K562 (cell line): ENCODE results near the gene HNRNPF. TPM values are rescaled to one million over a fixed set of nuclear protein-coding genes. Genes with fewer than 3 reads are reported as not detected.

Experiments used
- ATAC-seq: fragments of 200-7000 bp; cut with Tn5 transposase; 3 replicates; pipeline ENCODE4 v1.9.1; 2020; ENCODE audit warnings: moderate library complexity
- BruUV-seq: library from RNA; stranded (reverse); fragments of 400-500 nt; replicated peaks from 2 replicates; lab custom pipeline; 2021; lab: Mats Ljungman, UMichigan
- CTCF ChIA-PET: fragments of 300-600 bp; formaldehyde crosslinking; extraction: SDS; loops from one replicate; lab custom pipeline; 2021; ENCODE audit warnings: low intra/inter-chr PET ratio; lab: Yijun Ruan, JAX
- POLR2A ChIA-PET: fragments of 300-600, 350-650 bp; sonication (Branson Sonifier 250); formaldehyde crosslinking; extraction: SDS; loops from one replicate; lab custom pipeline; 2021; ENCODE audit warnings: antibody characterized with exemption, inconsistent platforms; lab: Yijun Ruan, JAX
- DNase-seq, 4 experiments: peaks; one replicate each; pipeline versions ENCODE4 v3.0.0 to v3.0.0-alpha.2; 2011 to 2018; ENCODE audit warnings: low spot score in 3 of 4, mixed read lengths in 3 of 4; ENCODE audit errors: extremely low read depth in 1 of 4
- FAIRE-seq: peaks from 2 replicates; lab custom pipeline; 2011; peaks lifted over from hg19 to GRCh38; lab: Jason Lieb, UNC
- H2AFZ ChIP-seq: 2 replicates; pipeline ENCODE4 v1.6.0; 2011; ENCODE audit warnings: low read depth, low read length, control low read depth, inconsistent platforms
- H3K27ac ChIP-seq: fragments of 200-600 bp; 3 replicates; pipeline ENCODE4 v1.8.0; 2011; ENCODE audit warnings: low read depth, mild to moderate bottlenecking, control low read depth, inconsistent platforms, low read length, moderate library complexity, mixed read lengths; ENCODE audit errors: extremely low read depth
- H3K27me3 ChIP-seq, 2 experiments: fragments of 300-600 bp in 1 of 2; 2 replicates in 1 of 2; 3 replicates in 1 of 2; pipeline versions ENCODE4 v1.6.0 to v1.8.0; 2011; ENCODE audit warnings: inconsistent platforms in 2 of 2, low read length in 2 of 2, mild to moderate bottlenecking in 1 of 2, mixed read lengths in 1 of 2, moderate library complexity in 1 of 2; ENCODE audit not compliant: control insufficient read depth in 2 of 2, insufficient read depth in 2 of 2
- H3K36me3 ChIP-seq: fragments of 300-600 bp; 3 replicates; pipeline ENCODE4 v1.8.0; 2011; ENCODE audit warnings: mild to moderate bottlenecking, low read length, inconsistent platforms; ENCODE audit not compliant: control insufficient read depth, insufficient read depth
- H3K4me1 ChIP-seq, 2 experiments: fragments of 200-600 bp in 1 of 2; replicated peaks in 1 of 2; 2 replicates in 1 of 2; 3 replicates in 1 of 2; pipeline versions ENCODE4 v1.5.1 to v1.8.0; 2011; ENCODE audit warnings: inconsistent platforms in 2 of 2, low read length in 2 of 2, mild to moderate bottlenecking in 1 of 2, mixed read lengths in 1 of 2, moderate library complexity in 1 of 2; ENCODE audit not compliant: control insufficient read depth in 2 of 2, insufficient read depth in 2 of 2
- H3K4me2 ChIP-seq: 2 replicates; pipeline ENCODE4 v1.6.1; 2011; ENCODE audit warnings: low read length, control low read depth, inconsistent platforms, mixed read lengths; ENCODE audit not compliant: insufficient read depth
- H3K4me3 ChIP-seq: fragments of 200-600 bp; sonication (generic), shearing (Covaris generic); 2 replicates; pipeline ENCODE4 v1.5.1; 2016; ENCODE audit warnings: control low read depth, inconsistent platforms
- H3K79me2 ChIP-seq: fragments of 200-600 bp; 3 replicates; pipeline ENCODE4 v1.8.0; 2011; ENCODE audit warnings: low read length, inconsistent platforms; ENCODE audit not compliant: control insufficient read depth, insufficient read depth
- H3K9ac ChIP-seq, 2 experiments: 2 replicates each; pipeline versions ENCODE4 v1.6.0 to v1.6.1; 2011; ENCODE audit warnings: low read depth in 2 of 2, low read length in 2 of 2, control low read depth in 1 of 2, inconsistent platforms in 1 of 2, mild to moderate bottlenecking in 1 of 2, mixed read lengths in 1 of 2; ENCODE audit not compliant: insufficient read depth in 1 of 2
- H3K9me1 ChIP-seq: one replicate; pipeline ENCODE4 v1.6.0; 2011; ENCODE audit warnings: inconsistent platforms, mild to moderate bottlenecking, low read length, moderate library complexity; ENCODE audit not compliant: control insufficient read depth, insufficient read depth
- H3K9me3 ChIP-seq: replicated peaks from 2 replicates; pipeline ENCODE4 v1.5.1; 2011; ENCODE audit warnings: low read depth, low read length, inconsistent platforms; ENCODE audit not compliant: control insufficient read depth, insufficient read depth
- H4K20me1 ChIP-seq: replicated peaks from 2 replicates; pipeline ENCODE4 v1.6.1; 2011; ENCODE audit warnings: low read length, inconsistent platforms, mixed read lengths; ENCODE audit not compliant: control insufficient read depth, insufficient read depth
- AFF1 ChIP-seq, 2 experiments: fragments of 450-650 bp; IDR thresholded peaks; 2 replicates each; pipeline ENCODE4 v1.6.1; 2018; ENCODE audit warnings: mild to moderate bottlenecking in 2 of 2, low read depth in 1 of 2; ENCODE audit not compliant: partially characterized antibody in 2 of 2
- CBX2 ChIP-seq: fragments of 200-600 bp; sonication (generic); IDR thresholded peaks from one replicate; pipeline ENCODE4 v1.6.1; 2012; ENCODE audit warnings: mild to moderate bottlenecking, low read length, inconsistent platforms; ENCODE audit not compliant: insufficient read depth, poor library complexity, severe bottlenecking
- DLX4 ChIP-seq: fragments of 250-450 bp; sonication (Bioruptor Pico); IDR thresholded peaks from 2 replicates; pipeline ENCODE4 v1.6.1; 2021; ENCODE audit warnings: mild to moderate bottlenecking
- HDAC3 ChIP-seq: fragments of 450-650 bp; IDR thresholded peaks from 2 replicates; pipeline ENCODE4 v1.6.1; 2018; ENCODE audit warnings: borderline replicate concordance, mild to moderate bottlenecking, moderate library complexity; ENCODE audit not compliant: partially characterized antibody
- TSC22D4 ChIP-seq: fragments of 450-650 bp; IDR thresholded peaks from 2 replicates; pipeline ENCODE4 v1.6.1; 2016; ENCODE audit warnings: missing genetic modification characterization, missing biosample characterization, control low read depth
- ZBTB33 ChIP-seq: sonication (generic); formaldehyde crosslinking; IDR thresholded peaks from 2 replicates; pipeline ENCODE4 v1.8.1; 2023; ENCODE audit warnings: mild to moderate bottlenecking, missing genetic modification reagents
- WGBS: fragments of 100-300 bp; shearing (Covaris generic); methylation state at CpG from one replicate; pipeline ENCODE4 v1.1.6; 2016; ENCODE audit warnings: low coverage, mixed read lengths; ENCODE audit not compliant: insufficient coverage; ENCODE audit errors: missing lambda C conversion rate; 5-methylcytosine and 5-hydroxymethylcytosine counted together
- in situ Hi-C: fragments of 300-500 bp; cut with MboI; formaldehyde crosslinking; loops from 4 replicates; pipeline ENCODE4 v1.15.0; 2018; ENCODE audit warnings: inconsistent platforms, mixed read lengths
- intact Hi-C: fragments of 100-400 bp; cut with micrococcal nuclease; formaldehyde crosslinking; loops from 2 replicates; pipeline ENCODE4 v1.14.2; 2022
- polyA plus RNA-seq, 8 experiments: library from polyadenylated mRNA; depleted of rRNA in 4 of 8; stranded (reverse) in 5 of 8; unstranded in 3 of 8; fragments of >200 nt; fragmentation: Nextera tagmentation in 2 of 8; fragmentation: Illumina TruSeq in 1 of 8; extraction: Ambion mirVana in 2 of 8; extraction: Trizol in 1 of 8; gene quantifications; 2 replicates each; pipeline versions ENCODE4 v1.2.1 to v1.2.3, GENCODE V29; 2011 to 2014; ENCODE audit warnings: inconsistent platforms in 1 of 8, missing spikeins in 1 of 8
- total RNA-seq, 7 experiments: library from RNA; depleted of rRNA in 6 of 7; stranded (reverse); fragments of >200 nt in 6 of 7; fragmentation: Illumina TruSeq in 2 of 7; extraction: Trizol in 2 of 7; gene quantifications; 2 replicates each; pipeline versions ENCODE4 v1.2.1 to v1.2.3, GENCODE V29; 2011 to 2021; ENCODE audit warnings: low replicate concordance in 1 of 7
- TF ChIP-seq, protein P1 (sequence below): sonication (generic); formaldehyde crosslinking; IDR thresholded peaks from 2 replicates; pipeline ENCODE4 v1.8.1; 2023; ENCODE audit warnings: mild to moderate bottlenecking, missing genetic modification reagents
- TF ChIP-seq, protein P2 (sequence below), 2 experiments: fragments of 250-450 bp in 1 of 2; fragments of 450-650 bp in 1 of 2; sonication (Bioruptor Pico) in 1 of 2; IDR thresholded peaks; 2 replicates each; pipeline versions ENCODE4 v1.6.1 to v1.8.0; 2016 to 2021; ENCODE audit warnings: mild to moderate bottlenecking in 2 of 2, moderate library complexity in 2 of 2, missing compliant biosample characterization in 1 of 2, missing genetic modification characterization in 1 of 2
- TF ChIP-seq, protein P3 (sequence below): fragments of 250-450 bp; sonication (Bioruptor Pico); IDR thresholded peaks from 2 replicates; pipeline ENCODE4 v1.9.0; 2021; ENCODE audit warnings: mild to moderate bottlenecking

HNRNPF gene
- total and polyA plus RNA-seq, 9 of the 15 experiments (the other 6 are each of a cell fraction or from before 2014, with no cell fraction given) = 192 to 489 (median 416) TPM

GRCh38 chr10:43407576-43408330 is 1.2 kb downstream of the HNRNPF start:
- POLR2A ChIA-PET = interaction anchor here (0.6 to 3.9 kb wide), 24 partner anchors 10 to 428 kb away, joined by 3 to 60 read pairs (median 4); partner anchors contain the start of gene ZNF487
- Histone ChIP-seq H3K9ac (peak overlapping the region; percentile 91 to 99), H3K27ac (peak overlapping the region; percentile 91), H3K4me3 (peak overlapping the region; percentile 82), H2AFZ (peak overlapping the region; percentile 38), H4K20me1 (peaks cover 34% of the 10 kb centered on the region), H3K4me2 (peak overlapping the region; percentile 84), H3K36me3 (peaks cover 32% of the 10 kb centered on the region; the same call in 2 of the 3 replicates), H3K9me1 (no peaks in the 10 kb centered on the region), H3K79me2 (peaks cover 70% of the 10 kb centered on the region), H3K27me3 (no peaks in the 10 kb centered on the region), H3K9me3 (no peaks in the 10 kb centered on the region), H3K4me1 (peaks cover 22 to 50% of the 10 kb centered on the region in 2 experiments; a peak in 4 of 5 replicates)
- DNase-seq = peak; percentile 70 to 97 (median 82)
- CTCF ChIA-PET = interaction anchor here (0.8 kb wide), 1 partner anchor 28 kb away, joined by 3 read pairs; no protein-coding TSS in a partner anchor
- in situ Hi-C loops = no loop called here
- TSS peak; percentile 37 for BruUV-seq
- ATAC-seq = peak; percentile 69
- WGBS = under 1% methylated on average over 46 of the region's 56 CpGs
- intact Hi-C loops = loop anchor here (1.0 kb wide), 2 partner anchors 8 to 29 kb away; no protein-coding TSS in a partner anchor
- peak; percentile 84 for FAIRE-seq
- TF ChIP-seq TSC22D4 (tag) (no peak), DLX4 (no peak), AFF1 (IDR thresholded peaks at IDR 0.05; ENCODE audit: low read depth in 1 of 2, partially characterized antibody in 2 of 2) (peak; percentile 76 to 85), CBX2 (no peak), HDAC3 (no peak), ZBTB33 (CRISPR knock-in tag) (peak; percentile 30; the same call in 1 of the 2 replicates)
- TF ChIP-seq, protein P1, sequence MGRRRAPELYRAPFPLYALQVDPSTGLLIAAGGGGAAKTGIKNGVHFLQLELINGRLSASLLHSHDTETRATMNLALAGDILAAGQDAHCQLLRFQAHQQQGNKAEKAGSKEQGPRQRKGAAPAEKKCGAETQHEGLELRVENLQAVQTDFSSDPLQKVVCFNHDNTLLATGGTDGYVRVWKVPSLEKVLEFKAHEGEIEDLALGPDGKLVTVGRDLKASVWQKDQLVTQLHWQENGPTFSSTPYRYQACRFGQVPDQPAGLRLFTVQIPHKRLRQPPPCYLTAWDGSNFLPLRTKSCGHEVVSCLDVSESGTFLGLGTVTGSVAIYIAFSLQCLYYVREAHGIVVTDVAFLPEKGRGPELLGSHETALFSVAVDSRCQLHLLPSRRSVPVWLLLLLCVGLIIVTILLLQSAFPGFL = no peak
- TF ChIP-seq, protein P2, sequence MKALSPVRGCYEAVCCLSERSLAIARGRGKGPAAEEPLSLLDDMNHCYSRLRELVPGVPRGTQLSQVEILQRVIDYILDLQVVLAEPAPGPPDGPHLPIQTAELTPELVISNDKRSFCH (CRISPR knock-in tag; IDR thresholded peaks at IDR 0.05) = no peak
- TF ChIP-seq, protein P2 (tag; IDR thresholded peaks at IDR 0.05) = peak; percentile 78; the same call in 1 of the 2 replicates
- TF ChIP-seq, protein P3, sequence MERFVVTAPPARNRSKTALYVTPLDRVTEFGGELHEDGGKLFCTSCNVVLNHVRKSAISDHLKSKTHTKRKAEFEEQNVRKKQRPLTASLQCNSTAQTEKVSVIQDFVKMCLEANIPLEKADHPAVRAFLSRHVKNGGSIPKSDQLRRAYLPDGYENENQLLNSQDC = no peak
